ENCODE data around the gene KDM2B.

- TF ChIP-seq, protein P1, sequence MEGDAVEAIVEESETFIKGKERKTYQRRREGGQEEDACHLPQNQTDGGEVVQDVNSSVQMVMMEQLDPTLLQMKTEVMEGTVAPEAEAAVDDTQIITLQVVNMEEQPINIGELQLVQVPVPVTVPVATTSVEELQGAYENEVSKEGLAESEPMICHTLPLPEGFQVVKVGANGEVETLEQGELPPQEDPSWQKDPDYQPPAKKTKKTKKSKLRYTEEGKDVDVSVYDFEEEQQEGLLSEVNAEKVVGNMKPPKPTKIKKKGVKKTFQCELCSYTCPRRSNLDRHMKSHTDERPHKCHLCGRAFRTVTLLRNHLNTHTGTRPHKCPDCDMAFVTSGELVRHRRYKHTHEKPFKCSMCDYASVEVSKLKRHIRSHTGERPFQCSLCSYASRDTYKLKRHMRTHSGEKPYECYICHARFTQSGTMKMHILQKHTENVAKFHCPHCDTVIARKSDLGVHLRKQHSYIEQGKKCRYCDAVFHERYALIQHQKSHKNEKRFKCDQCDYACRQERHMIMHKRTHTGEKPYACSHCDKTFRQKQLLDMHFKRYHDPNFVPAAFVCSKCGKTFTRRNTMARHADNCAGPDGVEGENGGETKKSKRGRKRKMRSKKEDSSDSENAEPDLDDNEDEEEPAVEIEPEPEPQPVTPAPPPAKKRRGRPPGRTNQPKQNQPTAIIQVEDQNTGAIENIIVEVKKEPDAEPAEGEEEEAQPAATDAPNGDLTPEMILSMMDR (IDR thresholded peaks at IDR 0.05), result no peak
- no peak for TF ChIP-seq EZH2 (IDR thresholded peaks at IDR 0.05; ENCODE audit: borderline replicate concordance, insufficient read depth, low read depth, low read length, poor library complexity, severe bottlenecking)
These were observed 119.8 kb downstream of the KDM2B start for GRCh38 chr12:121461048-121461447.
